ENCODE data around the gene ZNF92. TPM values are rescaled to one million over a fixed set of nuclear protein-coding genes. Genes with fewer than 3 reads are reported as not detected.
"Not testable (repeated sequence)": the region's sequence is repeated elsewhere in the genome, so short reads cannot be mapped to it uniquely, and the experiment has no call there.

Gene ZNF92
- total RNA-seq, 1 experiment from 2014 or later: 5.4 TPM

DNA sequence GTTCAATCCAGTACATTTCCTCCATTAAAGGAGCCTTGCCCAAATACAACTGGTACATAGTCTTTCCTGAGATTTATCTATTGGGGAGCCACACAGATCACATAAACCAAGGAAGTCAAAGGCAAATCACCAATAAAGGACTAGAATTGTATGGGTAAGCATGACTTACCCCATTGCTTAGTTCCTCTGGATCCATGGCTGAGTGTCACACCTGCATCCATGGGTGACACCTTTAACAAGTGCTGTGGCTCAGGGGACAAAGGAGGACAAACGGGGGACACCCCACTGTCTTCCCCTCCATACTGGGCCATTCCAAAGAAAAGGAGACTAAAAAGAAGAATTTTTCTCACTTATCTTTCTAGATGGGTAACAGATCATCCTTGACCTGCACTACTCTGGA is 30.4 kb downstream of the ZNF92 start:
- ChIA-PET CTCF (no interaction called here), POLR2A (no interaction called here)
- BruUV-seq (replicated peaks): no TSS peak
- H3K4me1 Mint-ChIP-seq (ENCODE audit: insufficient read depth, unreplicated experiment): no peaks in the 10 kb centered on the region
- TF ChIP-seq, protein P1, sequence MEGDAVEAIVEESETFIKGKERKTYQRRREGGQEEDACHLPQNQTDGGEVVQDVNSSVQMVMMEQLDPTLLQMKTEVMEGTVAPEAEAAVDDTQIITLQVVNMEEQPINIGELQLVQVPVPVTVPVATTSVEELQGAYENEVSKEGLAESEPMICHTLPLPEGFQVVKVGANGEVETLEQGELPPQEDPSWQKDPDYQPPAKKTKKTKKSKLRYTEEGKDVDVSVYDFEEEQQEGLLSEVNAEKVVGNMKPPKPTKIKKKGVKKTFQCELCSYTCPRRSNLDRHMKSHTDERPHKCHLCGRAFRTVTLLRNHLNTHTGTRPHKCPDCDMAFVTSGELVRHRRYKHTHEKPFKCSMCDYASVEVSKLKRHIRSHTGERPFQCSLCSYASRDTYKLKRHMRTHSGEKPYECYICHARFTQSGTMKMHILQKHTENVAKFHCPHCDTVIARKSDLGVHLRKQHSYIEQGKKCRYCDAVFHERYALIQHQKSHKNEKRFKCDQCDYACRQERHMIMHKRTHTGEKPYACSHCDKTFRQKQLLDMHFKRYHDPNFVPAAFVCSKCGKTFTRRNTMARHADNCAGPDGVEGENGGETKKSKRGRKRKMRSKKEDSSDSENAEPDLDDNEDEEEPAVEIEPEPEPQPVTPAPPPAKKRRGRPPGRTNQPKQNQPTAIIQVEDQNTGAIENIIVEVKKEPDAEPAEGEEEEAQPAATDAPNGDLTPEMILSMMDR (IDR thresholded peaks at IDR 0.05; ENCODE audit: unreplicated experiment): no peak
- DNase-seq (ENCODE audit: unreplicated experiment): no peak
- no peaks in the 10 kb centered on the region for H3K27me3 Mint-ChIP-seq (ENCODE audit: insufficient read depth, unreplicated experiment)
- peaks cover 18% of the 10 kb centered on the region for H3K36me3 Mint-ChIP-seq (ENCODE audit: insufficient read depth, unreplicated experiment)
- peaks cover 12% of the 10 kb centered on the region for H3K9me3 Mint-ChIP-seq (ENCODE audit: unreplicated experiment)
- no peak overlapping the region for H3K4me3 Mint-ChIP-seq (ENCODE audit: unreplicated experiment)
- no peak overlapping the region for H3K27ac Mint-ChIP-seq (ENCODE audit: low read depth, unreplicated experiment)
- intact Hi-C loops (cut with micrococcal nuclease): no loop called here

DNA sequence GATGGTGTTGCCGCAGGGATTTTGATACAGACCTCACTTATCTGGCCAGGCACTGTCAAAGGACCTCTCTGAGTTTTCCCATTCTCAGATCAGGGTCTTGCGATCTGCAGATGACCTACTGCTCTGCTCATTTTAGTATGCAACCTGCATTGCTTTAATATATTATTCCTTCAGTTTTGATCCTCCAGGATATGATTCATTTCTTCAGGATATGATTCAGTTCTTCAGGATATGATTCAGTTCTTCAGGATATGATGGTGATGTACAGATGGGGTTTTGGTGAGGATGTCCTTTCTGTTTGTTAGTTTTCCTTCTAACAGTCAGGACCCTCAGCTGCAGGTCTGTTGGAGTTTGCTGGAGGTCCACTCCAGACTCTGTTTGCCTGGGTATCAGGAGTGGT is 33.1 kb downstream of the ZNF92 start:
- DNase-seq (ENCODE audit: unreplicated experiment); CTCF ChIA-PET: not testable (repeated sequence)

DNA sequence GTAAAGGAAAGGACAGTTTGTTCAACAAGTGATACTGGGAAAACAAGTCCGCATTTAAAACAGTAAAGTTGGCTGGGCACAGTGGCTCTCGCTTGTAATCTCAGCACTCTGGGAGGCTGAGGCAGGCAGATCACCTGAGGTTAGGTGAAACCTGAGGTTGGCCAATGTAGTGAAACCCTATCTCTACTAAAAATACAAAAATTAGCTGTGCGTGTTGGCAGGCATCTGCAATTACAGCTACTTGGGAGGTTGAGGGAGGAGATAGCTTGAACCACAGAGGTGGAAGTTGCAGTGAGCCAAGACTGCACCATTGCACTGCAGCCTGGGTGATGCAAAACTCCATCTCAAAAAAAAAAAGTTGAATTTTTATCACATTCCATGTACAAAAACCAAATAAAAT is 35.7 kb downstream of the ZNF92 start:
- H3K27ac Mint-ChIP-seq (ENCODE audit: low read depth, unreplicated experiment): no peak overlapping the region
- no peaks in the 10 kb centered on the region for H3K36me3 Mint-ChIP-seq (ENCODE audit: insufficient read depth, unreplicated experiment)
- peaks cover 12% of the 10 kb centered on the region for H3K9me3 Mint-ChIP-seq (ENCODE audit: unreplicated experiment)
- DNase-seq (ENCODE audit: unreplicated experiment): no peak
- TF ChIP-seq, protein P1 (IDR thresholded peaks at IDR 0.05; ENCODE audit: unreplicated experiment): no peak
- ChIA-PET CTCF (no interaction called here), POLR2A (no interaction called here)
- intact Hi-C loops (cut with micrococcal nuclease): no loop called here
- H3K4me1 Mint-ChIP-seq (ENCODE audit: insufficient read depth, unreplicated experiment): no peaks in the 10 kb centered on the region
- no peak overlapping the region for H3K4me3 Mint-ChIP-seq (ENCODE audit: unreplicated experiment)
- BruUV-seq (replicated peaks): no TSS peak
- H3K27me3 Mint-ChIP-seq (ENCODE audit: insufficient read depth, unreplicated experiment): no peaks in the 10 kb centered on the region

More for the DNA sequence above, 33.1 kb downstream of the ZNF92 start:
- peaks cover 12% of the 10 kb centered on the region for H3K9me3 Mint-ChIP-seq (ENCODE audit: unreplicated experiment)
- BruUV-seq (replicated peaks); H3K4me1 Mint-ChIP-seq (ENCODE audit: insufficient read depth, unreplicated experiment); H3K4me3 Mint-ChIP-seq (ENCODE audit: unreplicated experiment); H3K27me3 Mint-ChIP-seq (ENCODE audit: insufficient read depth, unreplicated experiment); H3K36me3 Mint-ChIP-seq (ENCODE audit: insufficient read depth, unreplicated experiment); POLR2A ChIA-PET; intact Hi-C loops (cut with micrococcal nuclease); H3K27ac Mint-ChIP-seq (ENCODE audit: low read depth, unreplicated experiment): not testable (repeated sequence)

DNA sequence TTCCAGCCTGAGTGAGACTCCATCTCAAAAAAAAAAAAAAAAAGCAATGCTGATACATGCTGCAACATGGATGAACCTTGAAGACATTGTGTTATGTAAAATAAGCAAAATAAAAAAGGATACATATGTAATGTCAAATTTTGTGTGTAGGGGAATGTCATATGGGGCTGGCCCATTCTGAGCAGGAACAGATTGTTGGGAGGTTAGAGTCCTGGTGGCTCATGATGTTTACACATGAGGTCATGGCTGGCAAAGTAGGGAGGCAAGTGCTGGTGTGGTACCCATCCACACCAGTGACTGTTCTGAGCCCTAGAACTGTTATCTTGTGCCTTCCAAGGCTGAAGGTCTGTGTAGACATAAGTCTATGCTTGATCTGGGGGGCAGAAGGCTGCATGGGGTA is 37.6 kb downstream of the ZNF92 start:
- no peaks in the 10 kb centered on the region for H3K27me3 Mint-ChIP-seq (ENCODE audit: insufficient read depth, unreplicated experiment)
- H3K9me3 Mint-ChIP-seq (ENCODE audit: unreplicated experiment): no peaks in the 10 kb centered on the region
- no peaks in the 10 kb centered on the region for H3K4me1 Mint-ChIP-seq (ENCODE audit: insufficient read depth, unreplicated experiment)
- ChIA-PET CTCF (interaction anchor here (0.7 kb wide), 1 partner anchor 21 kb away, joined by 3 read pairs; no protein-coding TSS in a partner anchor), POLR2A (no interaction called here)
- no peak for DNase-seq (ENCODE audit: unreplicated experiment)
- TF ChIP-seq, protein P1 (IDR thresholded peaks at IDR 0.05; ENCODE audit: unreplicated experiment): no peak
- intact Hi-C loops (cut with micrococcal nuclease): no loop called here
- no peaks in the 10 kb centered on the region for H3K36me3 Mint-ChIP-seq (ENCODE audit: insufficient read depth, unreplicated experiment)
- H3K4me3 Mint-ChIP-seq (ENCODE audit: unreplicated experiment): no peak overlapping the region
- no TSS peak for BruUV-seq (replicated peaks)
- H3K27ac Mint-ChIP-seq (ENCODE audit: low read depth, unreplicated experiment): no peak overlapping the region

DNA sequence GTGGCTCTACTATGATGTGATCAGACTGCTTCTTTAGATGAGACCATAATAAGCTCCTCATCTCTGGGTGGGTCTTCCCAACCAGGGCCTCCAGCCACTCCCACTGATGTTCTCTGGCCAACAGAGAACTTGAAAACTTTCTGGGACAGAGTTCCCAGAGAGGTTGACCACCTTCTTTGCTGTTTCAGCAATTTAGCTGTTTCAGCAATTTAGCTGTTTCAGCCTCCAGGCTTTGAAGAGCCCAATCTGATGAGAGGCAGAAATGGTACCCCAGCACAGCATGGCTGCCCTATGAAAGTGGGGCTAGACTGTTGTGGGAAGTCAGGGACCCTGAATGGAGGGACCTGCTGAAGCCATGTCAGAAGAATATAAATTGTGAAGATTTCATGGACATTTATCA is 49.0 kb downstream of the ZNF92 start:
- DNase-seq (ENCODE audit: unreplicated experiment): no peak
- ChIA-PET CTCF (no interaction called here), POLR2A (no interaction called here)
- no peaks in the 10 kb centered on the region for H3K4me1 Mint-ChIP-seq (ENCODE audit: insufficient read depth, unreplicated experiment)
- TF ChIP-seq, protein P1 (IDR thresholded peaks at IDR 0.05; ENCODE audit: unreplicated experiment): no peak
- H3K9me3 Mint-ChIP-seq (ENCODE audit: unreplicated experiment): peaks cover 31% of the 10 kb centered on the region
- no TSS peak for BruUV-seq (replicated peaks)
- intact Hi-C loops (cut with micrococcal nuclease): no loop called here
- H3K27ac Mint-ChIP-seq (ENCODE audit: low read depth, unreplicated experiment): no peak overlapping the region
- no peak overlapping the region for H3K4me3 Mint-ChIP-seq (ENCODE audit: unreplicated experiment)
- no peaks in the 10 kb centered on the region for H3K27me3 Mint-ChIP-seq (ENCODE audit: insufficient read depth, unreplicated experiment)
- no peaks in the 10 kb centered on the region for H3K36me3 Mint-ChIP-seq (ENCODE audit: insufficient read depth, unreplicated experiment)

DNA sequence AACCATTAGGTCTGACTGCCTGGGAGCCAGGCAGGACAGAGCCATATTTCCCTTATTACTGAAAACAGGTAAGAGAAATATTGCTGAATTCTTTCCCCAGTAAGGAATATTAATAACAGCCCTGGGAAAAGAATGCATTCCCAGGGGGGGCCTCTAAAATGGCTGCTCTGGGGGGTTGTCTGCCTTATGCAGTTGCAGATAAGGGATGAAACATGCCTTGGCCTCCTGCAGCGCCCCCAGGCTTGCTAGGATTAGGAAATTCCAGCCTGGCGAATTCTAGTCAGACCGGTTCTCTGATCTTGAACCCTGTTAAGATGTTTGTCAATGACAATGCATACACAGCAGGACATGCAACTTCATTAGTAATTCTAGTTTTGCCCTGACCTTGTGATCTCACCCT is 49.6 kb downstream of the ZNF92 start:
- H3K4me1 Mint-ChIP-seq (ENCODE audit: insufficient read depth, unreplicated experiment); CTCF ChIA-PET; H3K27ac Mint-ChIP-seq (ENCODE audit: low read depth, unreplicated experiment); H3K4me3 Mint-ChIP-seq (ENCODE audit: unreplicated experiment); intact Hi-C loops (cut with micrococcal nuclease); DNase-seq (ENCODE audit: unreplicated experiment); POLR2A ChIA-PET; H3K36me3 Mint-ChIP-seq (ENCODE audit: insufficient read depth, unreplicated experiment); BruUV-seq (replicated peaks); H3K27me3 Mint-ChIP-seq (ENCODE audit: insufficient read depth, unreplicated experiment): not testable (repeated sequence)
- peaks cover 30% of the 10 kb centered on the region for H3K9me3 Mint-ChIP-seq (ENCODE audit: unreplicated experiment)
